Measurements from ENCODE around the gene METTL9. TPM values are rescaled to one million over a fixed set of nuclear protein-coding genes. Genes with fewer than 3 reads are reported as not detected.

METTL9 gene
- total RNA-seq, 1 experiment from 2014 or later, result 160 TPM

- DNase-seq (ENCODE audit: low read depth in 1 of 2, low spot score in 2 of 2), result no peak
- Histone ChIP-seq H3K4me3 (no peak overlapping the region), H3K9me3 (replicated peaks) (no peaks in the 10 kb centered on the region), H3K36me3 (peaks cover 3% of the 10 kb centered on the region; the same call in 1 of the 2 replicates), H3K27me3 (replicated peaks) (no peaks in the 10 kb centered on the region), H3K4me1 (replicated peaks) (no peaks in the 10 kb centered on the region), H3K27ac (no peak overlapping the region)
Observed at GRCh38 chr16:21608639-21609328, 9.4 kb downstream of the METTL9 start.

GRCh38 chr16:21610006-21610544, 10.7 kb downstream of the METTL9 start:
- no peaks in the 10 kb centered on the region for H3K9me3 ChIP-seq (replicated peaks)
- H3K27me3 ChIP-seq (replicated peaks), result no peaks in the 10 kb centered on the region
- H3K4me1 ChIP-seq (replicated peaks), result no peaks in the 10 kb centered on the region
- no peaks in the 10 kb centered on the region for H3K36me3 ChIP-seq
- H3K4me3 ChIP-seq, result no peak overlapping the region
- no peak overlapping the region for H3K27ac ChIP-seq
- DNase-seq (ENCODE audit: low read depth in 1 of 2, low spot score in 2 of 2), result no peak

GRCh38 chr16:21610766-21611165, 11.4 kb downstream of the METTL9 start:
- no peaks in the 10 kb centered on the region for H3K9me3 ChIP-seq (replicated peaks)
- no peak overlapping the region for H3K27ac ChIP-seq
- H3K36me3 ChIP-seq, result no peaks in the 10 kb centered on the region
- no peak overlapping the region for H3K4me3 ChIP-seq
- H3K27me3 ChIP-seq (replicated peaks), result no peaks in the 10 kb centered on the region
- H3K4me1 ChIP-seq (replicated peaks), result no peaks in the 10 kb centered on the region
- DNase-seq (ENCODE audit: low read depth in 1 of 2, low spot score in 2 of 2), result no peak

GRCh38 chr16:21611198-21611555, 11.8 kb downstream of the METTL9 start:
- no peaks in the 10 kb centered on the region for H3K4me1 ChIP-seq (replicated peaks)
- DNase-seq (ENCODE audit: low read depth in 1 of 2, low spot score in 2 of 2), result no peak
- H3K27ac ChIP-seq, result no peak overlapping the region

GRCh38 chr16:21611556-21612384, 12.4 kb downstream of the METTL9 start:
- Histone ChIP-seq H3K27ac (no peak overlapping the region), H3K36me3 (peaks cover 2% of the 10 kb centered on the region; the same call in 1 of the 2 replicates), H3K9me3 (replicated peaks) (no peaks in the 10 kb centered on the region), H3K4me3 (no peak overlapping the region), H3K27me3 (replicated peaks) (no peaks in the 10 kb centered on the region), H3K4me1 (replicated peaks) (no peaks in the 10 kb centered on the region)
- DNase-seq (ENCODE audit: low read depth in 1 of 2, low spot score in 2 of 2), result no peak

More at GRCh38 chr16:21611198-21611555, 11.8 kb downstream of the METTL9 start:
- H3K9me3 ChIP-seq (replicated peaks), result no peaks in the 10 kb centered on the region
- no peak overlapping the region for H3K4me3 ChIP-seq
- no peaks in the 10 kb centered on the region; the same call in 1 of the 2 replicates for H3K36me3 ChIP-seq
- H3K27me3 ChIP-seq (replicated peaks), result no peaks in the 10 kb centered on the region

- DNase-seq (ENCODE audit: low read depth in 1 of 2, low spot score in 2 of 2), result no peak
- no peak overlapping the region for H3K27ac ChIP-seq
- H3K27me3 ChIP-seq (replicated peaks), result no peaks in the 10 kb centered on the region
- H3K4me1 ChIP-seq (replicated peaks), result no peaks in the 10 kb centered on the region
- H3K4me3 ChIP-seq, result no peak overlapping the region
- peaks cover 4% of the 10 kb centered on the region; the same call in 1 of the 2 replicates for H3K36me3 ChIP-seq
- H3K9me3 ChIP-seq (replicated peaks), result no peaks in the 10 kb centered on the region
Observed at GRCh38 chr16:21613361-21613760, 14.0 kb downstream of the METTL9 start.

DNA sequence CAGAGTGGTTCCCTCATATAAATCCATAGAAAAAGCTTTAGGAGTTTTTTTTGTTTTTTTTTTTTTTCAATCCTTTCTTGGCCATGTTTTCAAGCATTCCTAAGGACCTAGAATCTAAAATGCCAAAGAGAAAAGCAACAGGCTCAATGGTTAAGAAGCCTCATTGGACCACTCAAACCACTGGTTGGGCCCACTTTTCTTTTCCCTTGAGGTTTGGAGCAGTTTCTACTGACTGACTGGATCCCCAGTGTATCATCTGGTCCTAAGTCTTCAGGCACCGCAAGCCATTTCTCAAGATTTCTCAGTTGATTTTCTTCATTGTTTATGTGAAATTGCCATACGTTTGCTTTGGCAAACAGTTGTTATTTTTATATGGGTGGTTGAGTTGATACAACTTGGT, 14.4 kb downstream of the METTL9 start:
- H3K27ac ChIP-seq, result no peak overlapping the region
- no peaks in the 10 kb centered on the region for H3K27me3 ChIP-seq (replicated peaks)
- H3K36me3 ChIP-seq, result peaks cover 4% of the 10 kb centered on the region; the same call in 1 of the 2 replicates
- no peaks in the 10 kb centered on the region for H3K4me1 ChIP-seq (replicated peaks)
- no peak for DNase-seq (ENCODE audit: low read depth in 1 of 2, low spot score in 2 of 2)
- H3K9me3 ChIP-seq (replicated peaks), result no peaks in the 10 kb centered on the region
- H3K4me3 ChIP-seq, result no peak overlapping the region

DNA sequence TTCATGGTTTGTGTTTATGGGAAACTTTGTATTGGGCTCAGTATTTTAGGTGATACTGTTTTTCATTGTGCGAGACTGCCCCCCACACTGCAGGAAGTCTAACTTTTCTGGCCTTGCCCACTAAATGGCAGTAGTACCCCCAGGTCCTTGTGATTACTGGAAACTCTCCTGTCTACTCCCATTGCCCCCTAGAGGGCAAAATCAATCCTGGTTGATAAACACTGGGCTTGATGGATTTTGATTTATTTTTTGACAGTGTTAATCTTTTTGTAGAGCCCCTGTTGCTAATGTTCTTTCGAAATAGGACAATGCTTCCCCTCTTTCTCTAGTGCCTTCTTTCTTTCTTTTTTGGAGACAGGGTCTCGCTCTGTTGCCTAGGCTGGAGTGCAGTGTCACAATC, 15.5 kb downstream of the METTL9 start:
- H3K9me3 ChIP-seq (replicated peaks), result no peaks in the 10 kb centered on the region
- H3K27ac ChIP-seq, result no peak overlapping the region
- H3K27me3 ChIP-seq (replicated peaks), result no peaks in the 10 kb centered on the region
- H3K4me1 ChIP-seq (replicated peaks), result no peaks in the 10 kb centered on the region
- no peak for DNase-seq (ENCODE audit: low read depth in 1 of 2, low spot score in 2 of 2)
- peaks cover 4% of the 10 kb centered on the region; the same call in 1 of the 2 replicates for H3K36me3 ChIP-seq
- H3K4me3 ChIP-seq, result no peak overlapping the region

GRCh38 chr16:21617607-21618006, 18.2 kb downstream of the METTL9 start:
- H3K9me3 ChIP-seq (replicated peaks), result no peaks in the 10 kb centered on the region
- H3K4me3 ChIP-seq, result no peak overlapping the region
- no peaks in the 10 kb centered on the region for H3K27me3 ChIP-seq (replicated peaks)
- H3K36me3 ChIP-seq, result peaks cover 12% of the 10 kb centered on the region
- peaks cover 6% of the 10 kb centered on the region for H3K4me1 ChIP-seq (replicated peaks)
- no peak for DNase-seq (ENCODE audit: low read depth in 1 of 2, low spot score in 2 of 2)
- H3K27ac ChIP-seq, result no peak overlapping the region

- Histone ChIP-seq H3K4me3 (no peak overlapping the region), H3K4me1 (replicated peaks) (peaks cover 6% of the 10 kb centered on the region), H3K9me3 (replicated peaks) (no peaks in the 10 kb centered on the region), H3K27me3 (replicated peaks) (no peaks in the 10 kb centered on the region), H3K27ac (no peak overlapping the region), H3K36me3 (peaks cover 12% of the 10 kb centered on the region)
- no peak for DNase-seq (ENCODE audit: low read depth in 1 of 2, low spot score in 2 of 2)
Observed at GRCh38 chr16:21618281-21618680, 18.9 kb downstream of the METTL9 start.

GRCh38 chr16:21619765-21620425, 20.5 kb downstream of the METTL9 start:
- Histone ChIP-seq H3K4me1 (replicated peaks) (peaks cover 6% of the 10 kb centered on the region), H3K36me3 (peaks cover 14% of the 10 kb centered on the region), H3K4me3 (no peak overlapping the region), H3K27ac (no peak overlapping the region), H3K9me3 (replicated peaks) (no peaks in the 10 kb centered on the region), H3K27me3 (replicated peaks) (no peaks in the 10 kb centered on the region)
- no peak for DNase-seq (ENCODE audit: low read depth in 1 of 2, low spot score in 2 of 2)

GRCh38 chr16:21620592-21620991, 21.2 kb downstream of the METTL9 start:
- H3K9me3 ChIP-seq (replicated peaks), result no peaks in the 10 kb centered on the region
- no peaks in the 10 kb centered on the region for H3K27me3 ChIP-seq (replicated peaks)
- H3K36me3 ChIP-seq, result peaks cover 20% of the 10 kb centered on the region
- no peak overlapping the region for H3K4me3 ChIP-seq
- DNase-seq (ENCODE audit: low read depth in 1 of 2, low spot score in 2 of 2), result no peak
- no peak overlapping the region for H3K27ac ChIP-seq
- peaks cover 6% of the 10 kb centered on the region for H3K4me1 ChIP-seq (replicated peaks)

DNA sequence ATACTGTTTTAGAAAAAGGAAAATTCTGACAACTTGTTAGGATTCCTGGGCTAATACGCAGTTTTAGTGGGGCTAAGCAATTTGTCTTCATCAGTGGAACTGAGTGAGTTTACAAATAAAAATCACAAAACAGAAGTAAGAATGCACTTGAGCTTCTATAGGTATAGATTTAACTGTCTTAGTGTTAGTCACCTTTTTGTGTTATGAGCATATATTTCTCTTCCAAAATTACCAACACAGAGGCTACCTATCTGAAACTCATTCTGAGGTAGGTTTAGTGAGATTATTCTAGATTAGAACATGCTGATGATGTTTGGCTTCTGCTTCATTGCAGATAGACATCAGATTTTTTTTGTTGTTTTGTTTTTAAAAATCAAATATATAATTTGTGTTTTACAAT, 23.2 kb downstream of the METTL9 start:
- no peak for DNase-seq (ENCODE audit: low read depth in 1 of 2, low spot score in 2 of 2)
- Histone ChIP-seq H3K36me3 (peaks cover 26% of the 10 kb centered on the region), H3K4me3 (no peak overlapping the region), H3K4me1 (replicated peaks) (peaks cover 13% of the 10 kb centered on the region), H3K27ac (no peak overlapping the region), H3K9me3 (replicated peaks) (no peaks in the 10 kb centered on the region), H3K27me3 (replicated peaks) (no peaks in the 10 kb centered on the region)

Measured in SJSA1 (cell line).